PC-9 (cell line): Measurements from ENCODE around the gene OBP2A. TPM values are rescaled to one million over a fixed set of nuclear protein-coding genes. Genes with fewer than 3 reads are reported as not detected.

ENCODE experiments used
- BruUV-seq: library from RNA; stranded (reverse); fragments of 400-500 nt; replicated peaks from 2 replicates; lab custom pipeline; 2021; lab: Mats Ljungman, UMichigan
- CTCF ChIA-PET: fragments of 300-600 bp; sonication (Branson Sonifier 250); formaldehyde crosslinking; loops from one replicate; lab custom pipeline; 2022; ENCODE audit warnings: antibody characterized with exemption; lab: Charles Lee
- POLR2A ChIA-PET: fragments of 300-600 bp; sonication (Branson Sonifier 250); formaldehyde crosslinking; loops from one replicate; lab custom pipeline; 2022; ENCODE audit warnings: antibody characterized with exemption; ENCODE audit not compliant: unreplicated experiment; lab: Charles Lee
- DNase-seq, 2 experiments: peaks; one replicate each; pipeline versions ENCODE4 v3.0.0 to v3.0.0-alpha.2; 2015 to 2022; ENCODE audit warnings: mixed read lengths in 1 of 2
- H2AFZ ChIP-seq: fragments of 200-600 bp; sonication (generic); 2 replicates; pipeline ENCODE4 v1.8.1; 2017; ENCODE audit warnings: antibody characterized with exemption
- H3F3A ChIP-seq: fragments of 200-600 bp; sonication (generic); 2 replicates; pipeline ENCODE4 v1.8.1; 2017; ENCODE audit warnings: antibody characterized with exemption, mild to moderate bottlenecking, low read depth; ENCODE audit not compliant: insufficient read depth
- H3K27ac ChIP-seq: fragments of 200-600 bp; sonication (generic); 2 replicates; pipeline ENCODE4 v1.6.1; 2016; ENCODE audit warnings: mixed run types
- H3K27me3 ChIP-seq: fragments of 200-600 bp; sonication (generic); 2 replicates; pipeline ENCODE4 v1.6.1; 2016; ENCODE audit warnings: low read depth, mixed run types; ENCODE audit not compliant: insufficient read depth
- H3K36me3 ChIP-seq: fragments of 200-600 bp; sonication (generic); 2 replicates; pipeline ENCODE4 v1.6.1; 2016; ENCODE audit warnings: low read depth, mixed run types
- H3K4me1 ChIP-seq: fragments of 200-600 bp; sonication (generic); replicated peaks from 2 replicates; pipeline ENCODE4 v1.6.1; 2016; ENCODE audit warnings: mixed run types; ENCODE audit not compliant: insufficient read depth
- H3K4me2 ChIP-seq: fragments of 200-600 bp; sonication (generic); 2 replicates; pipeline ENCODE4 v1.6.1; 2017; ENCODE audit warnings: mixed run types
- H3K4me3 ChIP-seq: fragments of 200-600 bp; sonication (generic); 2 replicates; pipeline ENCODE4 v1.6.1; 2016; ENCODE audit warnings: mixed run types
- H3K79me2 ChIP-seq: fragments of 200-600 bp; sonication (generic); 2 replicates; pipeline ENCODE4 v1.6.1; 2017; ENCODE audit warnings: low read depth, mixed run types
- H3K9me2 ChIP-seq: fragments of 200-600 bp; sonication (generic); 2 replicates; pipeline ENCODE4 v1.8.1; 2017; ENCODE audit warnings: mild to moderate bottlenecking; ENCODE audit not compliant: insufficient read depth
- H3K9me3 ChIP-seq: fragments of 200-600 bp; sonication (generic); 2 replicates; pipeline ENCODE4 v1.8.1; 2016; ENCODE audit warnings: low read depth; ENCODE audit not compliant: insufficient read depth
- H4K20me1 ChIP-seq: fragments of 200-600 bp; sonication (generic); 2 replicates; pipeline ENCODE4 v1.8.1; 2017; ENCODE audit not compliant: insufficient read depth
- EZH2 ChIP-seq: fragments of 200-600 bp; sonication (generic); IDR thresholded peaks from 2 replicates; pipeline ENCODE4 v1.8.0; 2017; ENCODE audit warnings: antibody characterized with exemption, low read depth
- intact Hi-C: fragments of 100-400 bp; cut with micrococcal nuclease; formaldehyde crosslinking; loops from one replicate; pipeline ENCODE4 v1.10.0; 2022; ENCODE audit not compliant: unreplicated experiment
- total RNA-seq: library from RNA; stranded (reverse); gene quantifications from 2 replicates; pipeline ENCODE4 v1.2.3, GENCODE V29; 2021
- TF ChIP-seq, protein P1 (sequence below): fragments of 200-600 bp; sonication (generic); conservative IDR thresholded peaks from 2 replicates; pipeline ENCODE4 v1.6.1; 2017; ENCODE audit warnings: mixed run types, antibody characterized with exemption, mild to moderate bottlenecking, moderate library complexity

Gene OBP2A
- total RNA-seq, 1 experiment from 2014 or later, result not detected

DNA sequence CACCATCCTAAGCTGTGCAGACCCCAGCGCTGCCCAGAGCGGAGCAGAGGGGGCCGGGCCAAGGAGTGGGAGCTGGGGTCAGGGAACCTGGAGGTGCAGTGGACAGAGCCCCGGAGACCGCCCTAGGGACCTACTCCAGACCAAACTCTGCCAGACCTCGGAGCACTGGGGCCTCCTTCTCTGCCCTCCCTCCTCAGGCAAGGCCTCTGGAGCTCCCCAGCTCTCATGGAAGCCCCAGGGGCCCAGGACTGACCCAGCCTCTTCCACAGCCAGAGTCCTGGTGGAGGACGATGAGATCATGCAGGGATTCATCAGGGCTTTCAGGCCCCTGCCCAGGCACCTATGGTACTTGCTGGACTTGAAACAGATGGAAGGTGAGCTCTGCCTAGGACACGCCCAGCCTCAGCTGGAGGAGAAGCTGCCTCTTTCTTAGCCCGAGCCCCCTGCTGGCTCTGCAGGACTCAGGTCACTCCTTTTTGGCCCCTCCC lies 19.3 kb downstream of the OBP2A start:
- TF ChIP-seq EZH2, result no peak
- TF ChIP-seq, protein P1, sequence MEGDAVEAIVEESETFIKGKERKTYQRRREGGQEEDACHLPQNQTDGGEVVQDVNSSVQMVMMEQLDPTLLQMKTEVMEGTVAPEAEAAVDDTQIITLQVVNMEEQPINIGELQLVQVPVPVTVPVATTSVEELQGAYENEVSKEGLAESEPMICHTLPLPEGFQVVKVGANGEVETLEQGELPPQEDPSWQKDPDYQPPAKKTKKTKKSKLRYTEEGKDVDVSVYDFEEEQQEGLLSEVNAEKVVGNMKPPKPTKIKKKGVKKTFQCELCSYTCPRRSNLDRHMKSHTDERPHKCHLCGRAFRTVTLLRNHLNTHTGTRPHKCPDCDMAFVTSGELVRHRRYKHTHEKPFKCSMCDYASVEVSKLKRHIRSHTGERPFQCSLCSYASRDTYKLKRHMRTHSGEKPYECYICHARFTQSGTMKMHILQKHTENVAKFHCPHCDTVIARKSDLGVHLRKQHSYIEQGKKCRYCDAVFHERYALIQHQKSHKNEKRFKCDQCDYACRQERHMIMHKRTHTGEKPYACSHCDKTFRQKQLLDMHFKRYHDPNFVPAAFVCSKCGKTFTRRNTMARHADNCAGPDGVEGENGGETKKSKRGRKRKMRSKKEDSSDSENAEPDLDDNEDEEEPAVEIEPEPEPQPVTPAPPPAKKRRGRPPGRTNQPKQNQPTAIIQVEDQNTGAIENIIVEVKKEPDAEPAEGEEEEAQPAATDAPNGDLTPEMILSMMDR, result no peak
- H3F3A ChIP-seq, result no peaks in the 10 kb centered on the region
- no peaks in the 10 kb centered on the region for H3K4me1 ChIP-seq
- BruUV-seq, result no TSS peak
- no peaks in the 10 kb centered on the region for H3K36me3 ChIP-seq
- no peak overlapping the region for H2AFZ ChIP-seq
- intact Hi-C loops, result no loop called here
- no peak overlapping the region for H3K4me2 ChIP-seq
- no peaks in the 10 kb centered on the region for H3K9me3 ChIP-seq
- H3K9me2 ChIP-seq, result no peaks in the 10 kb centered on the region
- DNase-seq, result no peak
- H3K4me3 ChIP-seq, result no peak overlapping the region
- H3K27ac ChIP-seq, result no peak overlapping the region
- H3K79me2 ChIP-seq, result no peaks in the 10 kb centered on the region
- ChIA-PET POLR2A (no interaction called here), CTCF (no interaction called here)
- peaks cover 74% of the 10 kb centered on the region for H3K27me3 ChIP-seq
- H4K20me1 ChIP-seq, result no peaks in the 10 kb centered on the region

DNA sequence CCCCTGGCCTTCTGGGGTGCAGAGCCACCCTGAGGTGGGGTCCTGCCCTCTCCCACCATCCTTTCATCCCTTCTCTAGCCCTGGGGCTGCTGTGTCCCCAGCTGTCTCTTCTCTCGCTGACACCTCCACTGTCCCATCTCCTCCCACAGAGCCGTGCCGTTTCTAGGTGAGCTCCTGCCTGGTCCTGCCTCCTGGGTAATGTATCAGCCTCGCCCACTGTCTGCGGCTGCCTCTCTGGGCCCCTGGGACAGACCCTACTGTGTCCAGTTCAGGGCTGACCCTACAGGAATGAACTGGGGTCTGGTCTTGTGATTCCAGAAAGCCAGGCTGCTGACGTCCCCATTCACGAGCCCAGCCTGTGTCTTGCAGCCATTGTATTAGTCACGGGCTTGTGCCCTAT lies 19.7 kb downstream of the OBP2A start:
- intact Hi-C loops, result no loop called here
- Histone ChIP-seq H3K9me3 (no peaks in the 10 kb centered on the region), H3K36me3 (no peaks in the 10 kb centered on the region), H4K20me1 (no peaks in the 10 kb centered on the region), H3K4me1 (no peaks in the 10 kb centered on the region), H3K9me2 (no peaks in the 10 kb centered on the region), H3K4me3 (no peak overlapping the region), H3F3A (no peaks in the 10 kb centered on the region), H3K27ac (no peak overlapping the region), H3K27me3 (peaks cover 75% of the 10 kb centered on the region), H3K79me2 (no peaks in the 10 kb centered on the region), H2AFZ (no peak overlapping the region), H3K4me2 (no peak overlapping the region)
- no TSS peak for BruUV-seq
- ChIA-PET POLR2A (no interaction called here), CTCF (no interaction called here)
- DNase-seq, result no peak
- TF ChIP-seq, protein P1, result no peak
- TF ChIP-seq EZH2, result no peak

DNA sequence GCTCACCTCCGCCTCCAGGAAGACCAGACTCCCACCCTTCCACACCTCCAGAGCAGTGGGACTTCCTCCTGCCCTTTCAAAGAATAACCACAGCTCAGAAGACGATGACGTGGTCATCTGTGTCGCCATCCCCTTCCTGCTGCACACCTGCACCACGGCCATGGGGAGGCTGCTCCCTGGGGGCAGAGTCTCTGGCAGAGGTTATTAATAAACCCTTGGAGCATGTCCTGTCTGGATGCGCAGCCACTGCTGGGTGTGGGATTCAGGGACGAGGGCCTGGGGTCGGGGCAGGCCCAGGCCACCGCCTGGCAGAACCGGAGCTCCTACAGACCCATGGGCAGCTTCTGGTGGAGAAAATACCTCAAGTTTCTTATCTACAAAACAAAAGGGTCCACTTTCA lies 20.6 kb downstream of the OBP2A start:
- no TSS peak for BruUV-seq
- H3K27ac ChIP-seq, result no peak overlapping the region
- no peaks in the 10 kb centered on the region for H3K36me3 ChIP-seq
- intact Hi-C loops, result no loop called here
- no peak overlapping the region for H2AFZ ChIP-seq
- no peak overlapping the region for H3K4me2 ChIP-seq
- H3K9me3 ChIP-seq, result no peaks in the 10 kb centered on the region
- no peak for TF ChIP-seq EZH2
- TF ChIP-seq, protein P1, result no peak
- no peaks in the 10 kb centered on the region for H3K9me2 ChIP-seq
- DNase-seq, result no peak
- H3K27me3 ChIP-seq, result peaks cover 74% of the 10 kb centered on the region
- ChIA-PET POLR2A (no interaction called here), CTCF (no interaction called here)
- H4K20me1 ChIP-seq, result no peaks in the 10 kb centered on the region
- H3F3A ChIP-seq, result no peaks in the 10 kb centered on the region
- no peak overlapping the region for H3K4me3 ChIP-seq
- no peaks in the 10 kb centered on the region for H3K79me2 ChIP-seq
- H3K4me1 ChIP-seq, result no peaks in the 10 kb centered on the region
